Mesenchymal stem cell (in vitro differentiated cells and primary cell): Measurements from ENCODE around the gene CDK15.

Experiments
- DNase-seq: peaks from one replicate; pipeline ENCODE4 v3.0.0-alpha.2; 2013
- H2AFZ ChIP-seq: one replicate; pipeline ENCODE4 v1.6.1; 2013; ENCODE audit warnings: low read depth, mild to moderate bottlenecking, control low read depth, inconsistent platforms, low read length, moderate library complexity
- H2AK5ac ChIP-seq: 2 replicates; pipeline ENCODE4 v1.6.1; 2013; ENCODE audit warnings: low read length, moderate library complexity, mild to moderate bottlenecking, inconsistent platforms; ENCODE audit not compliant: severe bottlenecking
- H2BK120ac ChIP-seq: one replicate; pipeline ENCODE4 v1.6.1; 2013; ENCODE audit warnings: low read depth, mild to moderate bottlenecking, inconsistent platforms, low read length, moderate library complexity
- H2BK12ac ChIP-seq, 2 experiments: one replicate each; pipeline ENCODE4 v1.6.1; 2013; ENCODE audit warnings: inconsistent platforms in 2 of 2, low read length in 2 of 2, mild to moderate bottlenecking in 2 of 2, moderate library complexity in 2 of 2, control low read depth in 1 of 2
- H2BK15ac ChIP-seq: one replicate; pipeline ENCODE4 v1.6.1; 2013; ENCODE audit warnings: mild to moderate bottlenecking, low read depth, inconsistent platforms; ENCODE audit not compliant: poor library complexity, severe bottlenecking
- H2BK5ac ChIP-seq: 2 replicates; pipeline ENCODE4 v1.6.1; 2013; ENCODE audit warnings: low read depth, mild to moderate bottlenecking, low read length, control low read depth, inconsistent platforms; ENCODE audit not compliant: poor library complexity, severe bottlenecking
- H3K14ac ChIP-seq, 2 experiments: one replicate each; pipeline ENCODE4 v1.6.1; 2013; ENCODE audit warnings: inconsistent platforms in 2 of 2, low read length in 2 of 2, control low read depth in 1 of 2, mild to moderate bottlenecking in 1 of 2, moderate library complexity in 1 of 2
- H3K18ac ChIP-seq, 2 experiments: one replicate each; pipeline ENCODE4 v1.6.1; 2013; ENCODE audit warnings: inconsistent platforms in 2 of 2, low read length in 2 of 2, control low read depth in 1 of 2, low read depth in 1 of 2, mild to moderate bottlenecking in 1 of 2
- H3K23ac ChIP-seq, 2 experiments: one replicate each; pipeline ENCODE4 v1.6.1; 2013; ENCODE audit warnings: inconsistent platforms in 2 of 2, low read length in 2 of 2, mild to moderate bottlenecking in 2 of 2, moderate library complexity in 2 of 2, control low read depth in 1 of 2
- H3K27ac ChIP-seq: 2 replicates; pipeline ENCODE4 v1.5.1; 2013; ENCODE audit warnings: mild to moderate bottlenecking, moderate library complexity, low read length, control low read depth, inconsistent platforms; ENCODE audit not compliant: poor library complexity, severe bottlenecking
- H3K27me3 ChIP-seq, 2 experiments: 2 replicates each; pipeline versions ENCODE4 v1.6.1 to v1.7.0; 2013; ENCODE audit warnings: low read length in 2 of 2, mild to moderate bottlenecking in 2 of 2, moderate library complexity in 2 of 2, control low read depth in 1 of 2, inconsistent platforms in 1 of 2; ENCODE audit not compliant: control insufficient read depth in 1 of 2, insufficient read depth in 1 of 2
- H3K36me3 ChIP-seq, 2 experiments: 2 replicates each; pipeline versions ENCODE4 v1.6.1 to v1.7.0; 2013; ENCODE audit warnings: low read length in 2 of 2, control low read depth in 1 of 2, inconsistent platforms in 1 of 2, low read depth in 1 of 2, mild to moderate bottlenecking in 1 of 2; ENCODE audit not compliant: insufficient read depth in 2 of 2, control insufficient read depth in 1 of 2
- H3K4ac ChIP-seq, 2 experiments: one replicate each; pipeline ENCODE4 v1.6.1; 2013; ENCODE audit warnings: inconsistent platforms in 2 of 2, low read length in 2 of 2, mild to moderate bottlenecking in 2 of 2, moderate library complexity in 2 of 2, control low read depth in 1 of 2, low read depth in 1 of 2
- H3K4me1 ChIP-seq: 2 replicates; pipeline ENCODE4 v1.6.1; 2013; ENCODE audit warnings: low read depth, low read length, control low read depth; ENCODE audit not compliant: control insufficient read depth, insufficient read depth
- H3K4me2 ChIP-seq: 2 replicates; pipeline ENCODE4 v1.6.1; 2013; ENCODE audit warnings: low read length, mild to moderate bottlenecking, inconsistent platforms; ENCODE audit not compliant: poor library complexity, severe bottlenecking
- H3K4me3 ChIP-seq, 2 experiments: 2 replicates each; pipeline versions ENCODE4 v1.5.1 to v1.7.0; 2013; ENCODE audit warnings: low read length in 2 of 2, mild to moderate bottlenecking in 2 of 2, control low read depth in 1 of 2, low read depth in 1 of 2; ENCODE audit not compliant: insufficient read depth in 1 of 2
- H3K79me1 ChIP-seq: replicated peaks from 2 replicates; pipeline ENCODE4 v1.6.1; 2013; ENCODE audit warnings: mild to moderate bottlenecking, control low read depth, low read length, inconsistent platforms; ENCODE audit not compliant: poor library complexity, severe bottlenecking
- H3K9ac ChIP-seq: 2 replicates; pipeline ENCODE4 v1.7.0; 2013; ENCODE audit warnings: mild to moderate bottlenecking, low read length, moderate library complexity
- H3K9me3 ChIP-seq: 2 replicates; pipeline ENCODE4 v1.7.0; 2013; ENCODE audit warnings: mild to moderate bottlenecking, low read length; ENCODE audit not compliant: control insufficient read depth
- H4K8ac ChIP-seq: one replicate; pipeline ENCODE4 v1.6.1; 2013; ENCODE audit warnings: inconsistent platforms, mild to moderate bottlenecking, low read length, moderate library complexity
- H4K91ac ChIP-seq: one replicate; pipeline ENCODE4 v1.6.1; 2013; ENCODE audit warnings: mild to moderate bottlenecking, low read length, inconsistent platforms
- WGBS: methylation state at CpG from one replicate; pipeline ENCODE4 v1.1.7; 2013; ENCODE audit warnings: mixed read lengths; 5-methylcytosine and 5-hydroxymethylcytosine counted together

The CDK15 gene

GRCh38 chr2:201880993-201881611 is 74.8 kb downstream of the CDK15 start:
- H3K23ac ChIP-seq = no peak overlapping the region
- H4K8ac ChIP-seq = no peak overlapping the region
- H2BK5ac ChIP-seq = no peak overlapping the region
- peaks cover 22% of the 10 kb centered on the region for H3K4me1 ChIP-seq
- no peaks in the 10 kb centered on the region for H3K9me3 ChIP-seq
- H3K36me3 ChIP-seq = no peaks in the 10 kb centered on the region
- no peak overlapping the region for H3K4me2 ChIP-seq
- H3K4ac ChIP-seq = no peak overlapping the region
- peak overlapping the region in 1 of 2 experiments; percentile 79 for H3K18ac ChIP-seq
- H3K27ac ChIP-seq = no peak overlapping the region
- peaks cover 0 to 16% of the 10 kb centered on the region in 2 experiments for H3K27me3 ChIP-seq
- no peak overlapping the region for H4K91ac ChIP-seq
- peak overlapping the region in 1 of 2 experiments; percentile 73 for H3K14ac ChIP-seq
- no peak overlapping the region for H2AK5ac ChIP-seq
- no peak overlapping the region for H2BK12ac ChIP-seq
- DNase-seq = peak; percentile 61
- 45% methylated on average over 5 of the region's 9 CpGs for WGBS
- H3K9ac ChIP-seq = peak overlapping the region; percentile 71
- H2BK15ac ChIP-seq = no peak overlapping the region
- H3K79me1 ChIP-seq = no peaks in the 10 kb centered on the region
- H2BK120ac ChIP-seq = no peak overlapping the region
- H3K4me3 ChIP-seq = peak overlapping the region in 1 of 2 experiments; percentile 59
- no peak overlapping the region for H2AFZ ChIP-seq

- Histone ChIP-seq H3K4ac (no peak overlapping the region), H3K18ac (no peak overlapping the region), H4K8ac (no peak overlapping the region), H2BK15ac (no peak overlapping the region), H2BK5ac (no peak overlapping the region), H3K4me2 (no peak overlapping the region), H2AK5ac (no peak overlapping the region), H3K14ac (no peak overlapping the region), H3K4me3 (peak overlapping the region in 1 of 2 experiments; percentile 59), H3K4me1 (peaks cover 22% of the 10 kb centered on the region), H2AFZ (no peak overlapping the region), H4K91ac (no peak overlapping the region), H3K27me3 (peaks cover 0 to 13% of the 10 kb centered on the region in 2 experiments), H3K9me3 (no peaks in the 10 kb centered on the region), H3K27ac (no peak overlapping the region), H3K23ac (no peak overlapping the region), H3K79me1 (no peaks in the 10 kb centered on the region), H2BK120ac (no peak overlapping the region), H3K9ac (no peak overlapping the region), H2BK12ac (peak overlapping the region in 1 of 2 experiments; percentile 23), H3K36me3 (no peaks in the 10 kb centered on the region)
- peak; percentile 61 for DNase-seq
- WGBS = 88% methylated on average over 4 of the region's 4 CpGs
Measured at GRCh38 chr2:201881741-201882140, 75.4 kb downstream of the CDK15 start.

- peak; percentile 61 for DNase-seq
- 16% methylated on average over 14 of the region's 14 CpGs for WGBS
- no peak overlapping the region for H3K14ac ChIP-seq
- no peaks in the 10 kb centered on the region for H3K36me3 ChIP-seq
- H3K27me3 ChIP-seq = peaks cover 0 to 13% of the 10 kb centered on the region in 2 experiments
- H2BK5ac ChIP-seq = no peak overlapping the region
- no peak overlapping the region for H3K4ac ChIP-seq
- no peak overlapping the region for H3K23ac ChIP-seq
- H4K91ac ChIP-seq = no peak overlapping the region
- H2BK15ac ChIP-seq = peak overlapping the region; percentile 87
- H3K9ac ChIP-seq = no peak overlapping the region
- H3K9me3 ChIP-seq = no peaks in the 10 kb centered on the region
- H3K79me1 ChIP-seq = no peaks in the 10 kb centered on the region
- peak overlapping the region in 1 of 2 experiments; percentile 14 for H3K18ac ChIP-seq
- no peak overlapping the region for H2AK5ac ChIP-seq
- no peak overlapping the region for H2BK120ac ChIP-seq
- H4K8ac ChIP-seq = no peak overlapping the region
- H2AFZ ChIP-seq = no peak overlapping the region
- peaks cover 22% of the 10 kb centered on the region for H3K4me1 ChIP-seq
- H3K4me3 ChIP-seq = no peak overlapping the region
- H3K27ac ChIP-seq = no peak overlapping the region
- peak overlapping the region; percentile 59 for H3K4me2 ChIP-seq
- peak overlapping the region in 1 of 2 experiments; percentile 7 for H2BK12ac ChIP-seq
Measured at GRCh38 chr2:201882353-201883090, 76.2 kb downstream of the CDK15 start.

- no peak overlapping the region for H2BK120ac ChIP-seq
- peaks cover 22% of the 10 kb centered on the region for H3K4me1 ChIP-seq
- H3K27ac ChIP-seq = no peak overlapping the region
- 84% methylated on average over 7 of the region's 8 CpGs for WGBS
- no peak overlapping the region for H3K4me2 ChIP-seq
- H3K9ac ChIP-seq = no peak overlapping the region
- H2BK5ac ChIP-seq = no peak overlapping the region
- no peak overlapping the region for H4K8ac ChIP-seq
- H3K18ac ChIP-seq = peak overlapping the region in 1 of 2 experiments; percentile 50
- H3K23ac ChIP-seq = no peak overlapping the region
- H2AK5ac ChIP-seq = no peak overlapping the region
- H2BK12ac ChIP-seq = peak overlapping the region in 1 of 2 experiments; percentile 2
- DNase-seq = no peak
- H3K9me3 ChIP-seq = no peaks in the 10 kb centered on the region
- peaks cover 0 to 8% of the 10 kb centered on the region in 2 experiments for H3K27me3 ChIP-seq
- no peak overlapping the region for H4K91ac ChIP-seq
- peak overlapping the region in 1 of 2 experiments; percentile 1 for H3K4ac ChIP-seq
- no peak overlapping the region for H3K14ac ChIP-seq
- H2BK15ac ChIP-seq = no peak overlapping the region
- H3K79me1 ChIP-seq = no peaks in the 10 kb centered on the region
- no peak overlapping the region for H3K4me3 ChIP-seq
- no peaks in the 10 kb centered on the region for H3K36me3 ChIP-seq
- H2AFZ ChIP-seq = no peak overlapping the region
Measured at GRCh38 chr2:201883606-201884369, 77.5 kb downstream of the CDK15 start.
